HepG2 (cell line): ENCODE measurements around the gene NTPCR.

Experiments used
- HNRNPH1 ChIP-seq: fragments of 200-400 bp; formaldehyde crosslinking; optimal IDR thresholded peaks from 2 replicates; pipeline ENCODE3; 2017; ENCODE audit warnings: mild to moderate bottlenecking, low read depth, low read length
- TBL1XR1 ChIP-seq: fragments of 150-350 bp; IDR thresholded peaks from 2 replicates; pipeline ENCODE4 v1.6.1; 2014; ENCODE audit warnings: borderline replicate concordance, low read length; ENCODE audit not compliant: partially characterized antibody

DNA sequence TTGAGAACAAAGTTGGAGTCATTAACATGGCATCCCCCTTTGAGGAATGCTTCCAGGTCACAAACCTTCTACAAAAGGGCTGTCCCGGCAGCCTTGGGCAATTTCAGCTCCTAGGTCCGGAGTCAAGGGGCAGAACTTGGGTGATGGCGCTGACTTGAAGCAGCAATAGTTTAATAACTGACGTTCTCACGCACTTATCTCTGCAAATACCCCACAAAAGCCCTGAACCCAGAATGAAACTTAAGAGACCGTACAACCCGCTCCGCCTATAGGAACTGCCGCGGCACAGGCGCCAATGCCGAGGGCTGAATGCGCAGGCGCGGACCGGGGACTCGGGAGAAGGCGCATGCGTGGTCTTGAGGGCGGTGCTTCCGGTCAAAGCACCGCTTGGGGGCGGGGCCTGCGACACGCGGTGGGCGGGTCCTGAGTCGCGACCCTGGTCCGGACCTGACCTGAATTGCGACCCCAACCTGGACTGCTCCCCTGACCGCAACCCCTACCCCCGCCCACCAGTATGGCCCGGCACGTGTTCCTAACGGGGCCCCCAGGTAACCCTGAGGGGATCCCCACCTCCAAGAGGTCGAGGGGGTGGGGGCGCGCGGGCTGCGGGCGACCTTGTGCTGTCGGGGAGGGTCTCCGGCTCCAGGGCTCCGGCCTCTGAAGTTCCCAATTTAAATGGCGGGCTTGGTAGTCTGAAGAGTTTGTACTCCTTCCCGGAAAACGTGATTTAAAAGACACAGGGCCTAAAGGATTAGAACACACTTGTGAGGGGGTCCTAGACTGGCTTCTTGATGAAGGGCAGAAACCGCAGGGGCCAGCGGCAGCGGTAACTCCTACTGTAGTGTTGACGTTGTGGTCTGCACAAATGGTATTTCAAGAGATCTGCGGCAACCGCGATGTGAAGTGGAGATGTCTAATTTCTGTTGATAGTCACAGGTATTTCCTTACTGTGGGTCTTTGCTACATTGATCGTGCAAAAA lies at the start of gene NTPCR:
- TF ChIP-seq TBL1XR1 (no peak), HNRNPH1 (no peak)
